Mucosa of descending colon (tissue), 3 donors: ENCODE measurements around the gene BCKDK. TPM values are rescaled to one million over a fixed set of nuclear protein-coding genes. Genes with fewer than 3 reads are reported as not detected.

ENCODE experiments used
- ATAC-seq: fragments of 200-7000 bp; cut with Tn5 transposase; one replicate; pipeline ENCODE4 v1.9.1; 2020; ENCODE audit warnings: mild to moderate bottlenecking, moderate library complexity
- DNase-seq, 3 donors: peaks; one replicate each; pipeline ENCODE4 v3.0.0-alpha.2; 2020
- H3K36me3 ChIP-seq: fragments of 200-600 bp; one replicate; pipeline ENCODE4 v1.8.0; 2021; ENCODE audit warnings: low read depth, mild to moderate bottlenecking
- H3K4me1 ChIP-seq: fragments of 200-600 bp; one replicate; pipeline ENCODE4 v1.8.0; 2021; ENCODE audit warnings: low read depth, mild to moderate bottlenecking
- H3K4me3 ChIP-seq: fragments of 200-600 bp; one replicate; pipeline ENCODE4 v1.8.0; 2021; ENCODE audit warnings: mild to moderate bottlenecking
- H3K9me3 ChIP-seq: fragments of 200-600 bp; one replicate; pipeline ENCODE4 v1.8.0; 2021; ENCODE audit warnings: mild to moderate bottlenecking
- intact Hi-C, 2 donors: fragments of 100-400 bp; cut with DNase I in 1 of 2; cut with micrococcal nuclease in 1 of 2; formaldehyde crosslinking; loops; one replicate each; pipeline versions ENCODE4 v1.11.0 to v1.11.1; 2022; cut with DNase I, micrococcal nuclease
- total RNA-seq, 3 donors: library from RNA; stranded (reverse); fragmentation: NEBNext Ultra II Directional in 2 of 3; extraction: Animal tissue kit (Norgen Biotek cat#: 25700) in 2 of 3; gene quantifications; one replicate each; pipeline versions ENCODE4 v1.2.1 to v1.2.4, GENCODE V29; 2021 to 2023
- TF ChIP-seq, protein P1 (sequence below): fragments of 200-600 bp; IDR thresholded peaks from one replicate; pipeline ENCODE4 v1.8.0; 2022; ENCODE audit warnings: antibody characterized with exemption, mild to moderate bottlenecking
- donor health status: DM: no; HTN: no; CAD: no; lungs with moderate emphysema.
- donor health status: DM: no; HTN: no; CAD: no.
- donor health status: DM: no; HTN: yes; CAD: no.

The BCKDK gene
- total RNA-seq, 3 donors from 2014 or later, result 31.7 to 40.1 (median 36.6) TPM

DNA sequence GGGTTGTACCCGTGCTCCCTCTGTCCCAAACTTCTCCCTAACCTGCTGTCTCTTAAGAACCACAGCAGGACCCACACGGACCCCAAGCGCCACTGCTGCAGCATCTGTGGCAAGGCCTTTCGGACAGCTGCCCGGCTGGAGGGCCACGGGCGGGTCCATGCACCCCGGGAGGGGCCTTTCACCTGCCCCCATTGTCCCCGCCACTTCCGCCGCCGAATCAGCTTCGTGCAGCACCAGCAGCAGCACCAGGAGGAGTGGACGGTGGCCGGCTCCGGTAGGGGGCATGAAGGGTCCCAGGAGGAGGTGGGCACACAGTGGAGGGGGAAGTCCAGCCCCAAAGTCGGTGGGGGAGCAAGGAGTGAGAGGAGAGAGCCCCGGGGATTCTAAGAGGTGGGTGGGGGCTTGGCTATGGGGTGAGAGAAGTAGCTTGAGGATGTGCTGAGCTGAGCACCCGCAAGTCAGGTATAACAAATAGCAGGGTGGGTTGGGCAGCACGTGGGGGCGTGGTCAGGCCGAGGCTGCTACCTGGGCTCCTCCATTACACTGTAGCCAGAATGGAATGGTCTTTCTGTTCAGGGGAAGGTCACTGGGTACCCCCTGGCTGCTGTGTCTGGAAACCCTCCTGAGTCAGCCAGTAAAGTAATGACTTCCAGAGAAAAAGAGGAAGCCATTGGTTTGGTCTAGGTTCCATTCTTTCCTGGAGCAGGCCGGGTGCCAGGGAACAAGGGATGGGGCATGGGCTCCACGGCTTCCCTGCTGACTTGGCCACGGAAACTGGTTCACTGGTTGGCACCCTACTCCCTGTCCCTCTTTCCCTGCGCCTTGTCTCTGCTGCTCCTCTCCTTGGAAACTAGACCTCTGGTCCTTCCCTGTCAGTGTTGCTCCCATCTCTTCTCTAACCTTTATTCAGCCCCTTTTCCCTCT, 26.5 kb upstream of the BCKDK start:
- ATAC-seq, result no peak
- no peaks in the 10 kb centered on the region for H3K4me1 ChIP-seq
- DNase-seq, result no peak
- TF ChIP-seq, protein P1, sequence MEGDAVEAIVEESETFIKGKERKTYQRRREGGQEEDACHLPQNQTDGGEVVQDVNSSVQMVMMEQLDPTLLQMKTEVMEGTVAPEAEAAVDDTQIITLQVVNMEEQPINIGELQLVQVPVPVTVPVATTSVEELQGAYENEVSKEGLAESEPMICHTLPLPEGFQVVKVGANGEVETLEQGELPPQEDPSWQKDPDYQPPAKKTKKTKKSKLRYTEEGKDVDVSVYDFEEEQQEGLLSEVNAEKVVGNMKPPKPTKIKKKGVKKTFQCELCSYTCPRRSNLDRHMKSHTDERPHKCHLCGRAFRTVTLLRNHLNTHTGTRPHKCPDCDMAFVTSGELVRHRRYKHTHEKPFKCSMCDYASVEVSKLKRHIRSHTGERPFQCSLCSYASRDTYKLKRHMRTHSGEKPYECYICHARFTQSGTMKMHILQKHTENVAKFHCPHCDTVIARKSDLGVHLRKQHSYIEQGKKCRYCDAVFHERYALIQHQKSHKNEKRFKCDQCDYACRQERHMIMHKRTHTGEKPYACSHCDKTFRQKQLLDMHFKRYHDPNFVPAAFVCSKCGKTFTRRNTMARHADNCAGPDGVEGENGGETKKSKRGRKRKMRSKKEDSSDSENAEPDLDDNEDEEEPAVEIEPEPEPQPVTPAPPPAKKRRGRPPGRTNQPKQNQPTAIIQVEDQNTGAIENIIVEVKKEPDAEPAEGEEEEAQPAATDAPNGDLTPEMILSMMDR, result no peak
- no peak overlapping the region for H3K4me3 ChIP-seq
- intact Hi-C loops, result no loop called here
- H3K9me3 ChIP-seq, result no peaks in the 10 kb centered on the region
- H3K36me3 ChIP-seq, result peaks cover 3% of the 10 kb centered on the region

GRCh38 chr16:31082368-31083045, 25.7 kb upstream of the BCKDK start:
- Histone ChIP-seq H3K4me1 (no peaks in the 10 kb centered on the region), H3K36me3 (peaks cover 3% of the 10 kb centered on the region), H3K4me3 (no peak overlapping the region), H3K9me3 (no peaks in the 10 kb centered on the region)
- ATAC-seq (peak; percentile 54), DNase-seq (no peak)
- TF ChIP-seq, protein P1, result no peak
- intact Hi-C loops, result no loop called here

DNA sequence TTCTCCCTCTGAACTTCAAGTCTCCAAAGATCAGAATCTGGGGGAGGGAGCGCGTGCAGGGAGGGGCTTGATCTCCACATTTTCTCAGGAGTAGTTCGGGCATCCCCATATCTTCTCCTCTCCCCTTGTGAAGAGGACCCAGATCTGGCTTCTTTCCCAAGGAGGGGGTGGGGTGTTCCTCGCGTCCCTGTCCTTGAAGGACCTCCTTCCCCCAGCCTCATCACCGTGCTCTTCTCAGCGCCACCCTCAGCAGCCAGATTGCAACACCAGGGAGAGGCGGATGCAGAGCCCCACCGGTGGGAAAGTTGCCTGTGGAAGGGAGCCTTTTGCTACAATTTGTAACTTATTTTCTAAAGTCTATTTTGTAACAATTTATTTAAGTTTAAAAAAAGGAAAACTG, 25.1 kb upstream of the BCKDK start:
- intact Hi-C loops, result no loop called here
- TF ChIP-seq, protein P1, result no peak
- ATAC-seq (no peak), DNase-seq (no peak)
- H3K9me3 ChIP-seq, result no peaks in the 10 kb centered on the region
- H3K4me1 ChIP-seq, result no peaks in the 10 kb centered on the region
- peaks cover 3% of the 10 kb centered on the region for H3K36me3 ChIP-seq
- H3K4me3 ChIP-seq, result no peak overlapping the region

GRCh38 chr16:31083556-31083955, 24.6 kb upstream of the BCKDK start:
- H3K36me3 ChIP-seq, result peaks cover 3% of the 10 kb centered on the region
- no peak overlapping the region for H3K4me3 ChIP-seq
- TF ChIP-seq, protein P1, result no peak
- DNase-seq (no peak), ATAC-seq (no peak)
- intact Hi-C loops, result no loop called here
- H3K9me3 ChIP-seq, result no peaks in the 10 kb centered on the region
- H3K4me1 ChIP-seq, result no peaks in the 10 kb centered on the region

DNA sequence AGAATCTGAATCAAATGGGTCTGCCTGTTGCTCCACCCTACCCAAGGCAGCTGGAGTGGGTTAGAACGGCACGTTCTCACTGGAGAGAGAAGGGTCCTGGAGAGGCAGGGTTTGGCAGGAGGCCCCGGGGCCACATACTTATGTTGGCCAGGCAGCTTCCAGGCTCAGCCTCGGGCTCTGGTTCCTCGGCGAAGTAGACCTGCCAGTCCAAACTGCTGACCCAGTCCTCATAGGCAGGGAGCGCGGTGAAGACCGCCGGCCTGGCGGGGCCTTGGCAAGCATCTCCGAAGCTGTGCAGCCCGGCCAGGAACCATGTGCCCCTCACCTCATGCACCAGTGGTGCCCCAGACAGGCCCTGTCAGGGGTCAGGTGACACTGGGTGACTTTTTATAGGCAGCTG, 24.2 kb upstream of the BCKDK start:
- Histone ChIP-seq H3K9me3 (no peaks in the 10 kb centered on the region), H3K4me3 (no peak overlapping the region), H3K36me3 (peaks cover 3% of the 10 kb centered on the region), H3K4me1 (no peaks in the 10 kb centered on the region)
- intact Hi-C loops, result no loop called here
- DNase-seq, result no peak
- TF ChIP-seq, protein P1, result no peak
- ATAC-seq, result no peak
